Effector memory CD8-positive, alpha-beta T cell (primary cell): Measurements from ENCODE around the gene S100PBP.

ENCODE experiments used
- ATAC-seq: fragments of 150-1000 bp; cut with Tn5 transposase; replicated peaks from 2 replicates; pipeline ENCODE4 v1.10.0; 2021; ENCODE audit warnings: mild to moderate bottlenecking, moderate library complexity
- DNase-seq, 3 experiments: peaks; one replicate each; pipeline ENCODE4 v3.0.0; 2021
- H3K27ac Mint-ChIP-seq, 2 donors: one replicate each; pipeline ENCODE4 v1.8.0; 2022; ENCODE audit warnings: mild to moderate bottlenecking in 2 of 2, mixed read lengths in 2 of 2, moderate library complexity in 2 of 2
- H3K27me3 Mint-ChIP-seq, 2 donors: one replicate each; pipeline ENCODE4 v1.8.0; 2022; ENCODE audit warnings: mixed read lengths in 2 of 2
- H3K36me3 Mint-ChIP-seq: one replicate; pipeline ENCODE4 v1.8.0; 2022; ENCODE audit warnings: mild to moderate bottlenecking, moderate library complexity, mixed read lengths; ENCODE audit not compliant: insufficient read depth
- H3K4me1 Mint-ChIP-seq, 2 donors: one replicate each; pipeline ENCODE4 v1.8.0; 2022; ENCODE audit warnings: low read depth in 2 of 2, mixed read lengths in 2 of 2
- H3K4me3 Mint-ChIP-seq, 2 donors: one replicate each; pipeline ENCODE4 v1.8.0; 2022; ENCODE audit warnings: mild to moderate bottlenecking in 2 of 2, mixed read lengths in 2 of 2, moderate library complexity in 2 of 2
- H3K9me3 Mint-ChIP-seq, 2 donors: one replicate each; pipeline ENCODE4 v1.8.0; 2022; ENCODE audit warnings: mixed read lengths in 2 of 2

S100PBP gene

GRCh38 chr1:32863218-32863880, 45.9 kb downstream of the S100PBP start:
- Mint-ChIP-seq H3K36me3 (peaks cover 10% of the 10 kb centered on the region), H3K27ac (peak overlapping the region in 1 of 2 donors; percentile 72), H3K4me3 (no peak overlapping the region), H3K4me1 (peaks cover 5 to 8% of the 10 kb centered on the region in 2 donors), H3K9me3 (no peaks in the 10 kb centered on the region), H3K27me3 (no peaks in the 10 kb centered on the region)
- no peak for ATAC-seq
- DNase-seq = no peak

GRCh38 chr1:32863881-32864245, 46.4 kb downstream of the S100PBP start:
- Mint-ChIP-seq H3K36me3 (peaks cover 10% of the 10 kb centered on the region), H3K9me3 (no peaks in the 10 kb centered on the region), H3K4me3 (no peak overlapping the region), H3K27me3 (peaks cover 0 to 3% of the 10 kb centered on the region in 2 donors), H3K27ac (peak overlapping the region in 1 of 2 donors; percentile 72), H3K4me1 (peaks cover 5 to 8% of the 10 kb centered on the region in 2 donors)
- no peak for ATAC-seq
- no peak for DNase-seq

- ATAC-seq = no peak
- Mint-ChIP-seq H3K27me3 (peaks cover 6 to 9% of the 10 kb centered on the region in 2 donors), H3K9me3 (no peaks in the 10 kb centered on the region), H3K4me3 (no peak overlapping the region), H3K36me3 (peaks cover 10% of the 10 kb centered on the region), H3K27ac (peak overlapping the region in 1 of 2 donors; percentile 72), H3K4me1 (peaks cover 10 to 11% of the 10 kb centered on the region in 2 donors)
- DNase-seq = no peak
Measured at GRCh38 chr1:32864375-32865019, 47.0 kb downstream of the S100PBP start.

DNA sequence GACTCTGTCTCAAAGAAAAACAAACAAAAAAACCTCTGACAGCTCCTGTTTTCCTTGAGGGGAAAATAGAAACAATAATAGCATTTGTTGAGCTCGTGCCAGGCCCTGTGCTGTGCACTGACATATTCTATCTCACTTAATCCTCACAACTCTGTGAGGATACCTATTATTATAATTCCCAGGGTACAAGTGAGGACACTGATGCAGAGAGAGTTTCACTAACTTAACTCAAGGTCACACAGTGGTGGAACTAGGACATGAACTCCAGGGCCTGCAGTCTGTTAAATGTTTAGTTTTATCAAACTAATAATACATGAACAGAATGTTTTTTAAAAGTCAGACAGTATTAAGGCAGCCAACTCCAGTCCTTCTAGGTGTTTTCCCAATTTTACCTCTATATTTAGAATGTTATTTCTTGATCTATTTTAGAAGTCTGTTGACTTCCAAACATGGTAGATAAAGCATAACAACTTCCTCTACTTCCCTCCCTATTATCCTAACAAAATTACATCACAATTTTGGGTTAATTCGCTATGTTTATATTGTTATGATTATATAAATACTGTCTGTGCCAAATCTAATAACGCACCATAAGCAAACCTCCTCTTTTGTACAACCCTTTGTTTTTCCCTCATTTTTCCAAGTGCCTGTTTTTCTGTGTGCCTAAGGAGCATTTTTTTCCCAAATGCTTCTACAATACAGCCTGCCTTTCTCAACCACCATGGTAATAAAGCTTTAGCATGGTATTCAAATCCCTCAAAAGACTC, 48.4 kb downstream of the S100PBP start:
- DNase-seq = no peak
- no peak overlapping the region for H3K4me3 Mint-ChIP-seq
- H3K27me3 Mint-ChIP-seq = peaks cover 14 to 19% of the 10 kb centered on the region in 2 donors
- no peaks in the 10 kb centered on the region for H3K9me3 Mint-ChIP-seq
- peak overlapping the region in 1 of 2 donors; percentile 1 for H3K27ac Mint-ChIP-seq
- H3K4me1 Mint-ChIP-seq = peaks cover 16 to 18% of the 10 kb centered on the region in 2 donors
- peaks cover 10% of the 10 kb centered on the region for H3K36me3 Mint-ChIP-seq
- ATAC-seq = no peak

DNA sequence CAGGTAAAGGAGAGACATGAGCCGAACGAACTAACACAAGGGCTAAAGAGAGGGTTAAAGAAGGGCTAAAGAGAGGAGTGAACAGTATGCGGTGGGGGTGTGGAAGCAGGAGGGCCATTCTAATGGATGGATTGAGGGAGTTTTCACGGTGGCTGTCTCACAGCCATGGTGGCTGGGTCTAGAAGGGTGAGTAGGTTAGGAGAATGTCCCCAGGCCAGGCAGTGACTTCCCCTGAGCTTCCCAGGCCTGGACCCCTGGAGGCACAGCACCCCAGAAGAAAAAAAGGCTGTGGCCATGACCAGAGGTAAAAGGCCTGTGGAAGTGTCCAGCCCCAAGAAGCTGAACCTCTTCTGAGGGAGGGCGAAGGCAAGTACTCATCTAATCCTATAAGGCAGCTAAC, 49.7 kb downstream of the S100PBP start:
- H3K36me3 Mint-ChIP-seq = peaks cover 10% of the 10 kb centered on the region
- H3K27me3 Mint-ChIP-seq = peaks cover 25 to 31% of the 10 kb centered on the region in 2 donors
- ATAC-seq (no peak), DNase-seq (no peak)
- no peaks in the 10 kb centered on the region for H3K9me3 Mint-ChIP-seq
- H3K4me1 Mint-ChIP-seq = peaks cover 21 to 28% of the 10 kb centered on the region in 2 donors
- no peak overlapping the region for H3K4me3 Mint-ChIP-seq
- H3K27ac Mint-ChIP-seq = no peak overlapping the region

DNA sequence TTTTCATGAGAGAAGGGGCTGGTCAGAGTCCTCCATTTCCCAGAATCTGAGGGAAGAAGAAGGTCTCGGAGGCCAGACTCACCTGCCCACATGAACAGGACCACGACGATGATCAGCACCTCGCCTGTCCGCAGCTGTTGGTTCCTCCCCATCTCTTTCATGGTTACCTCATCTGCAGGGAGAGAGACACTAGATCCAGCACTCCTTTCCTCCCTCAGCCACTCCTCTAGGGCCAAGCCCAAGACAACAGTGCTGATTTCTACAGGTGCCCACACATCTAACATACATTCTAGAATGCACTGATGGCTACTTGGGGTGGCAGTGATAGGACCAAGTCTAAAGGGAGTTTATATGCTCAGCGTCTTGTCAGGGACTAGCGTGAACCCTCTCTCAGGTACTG, 50.2 kb downstream of the S100PBP start:
- Mint-ChIP-seq H3K9me3 (no peaks in the 10 kb centered on the region), H3K27me3 (peaks cover 28 to 36% of the 10 kb centered on the region in 2 donors), H3K36me3 (peaks cover 8% of the 10 kb centered on the region), H3K4me3 (no peak overlapping the region), H3K27ac (no peak overlapping the region), H3K4me1 (peaks cover 24 to 28% of the 10 kb centered on the region in 2 donors)
- no peak for ATAC-seq
- no peak for DNase-seq

GRCh38 chr1:32868085-32868484, 50.6 kb downstream of the S100PBP start:
- Mint-ChIP-seq H3K27me3 (peaks cover 32 to 40% of the 10 kb centered on the region in 2 donors), H3K36me3 (peaks cover 4% of the 10 kb centered on the region), H3K4me1 (peaks cover 26 to 28% of the 10 kb centered on the region in 2 donors), H3K9me3 (no peaks in the 10 kb centered on the region), H3K4me3 (no peak overlapping the region), H3K27ac (no peak overlapping the region)
- no peak for ATAC-seq
- no peak for DNase-seq

DNA sequence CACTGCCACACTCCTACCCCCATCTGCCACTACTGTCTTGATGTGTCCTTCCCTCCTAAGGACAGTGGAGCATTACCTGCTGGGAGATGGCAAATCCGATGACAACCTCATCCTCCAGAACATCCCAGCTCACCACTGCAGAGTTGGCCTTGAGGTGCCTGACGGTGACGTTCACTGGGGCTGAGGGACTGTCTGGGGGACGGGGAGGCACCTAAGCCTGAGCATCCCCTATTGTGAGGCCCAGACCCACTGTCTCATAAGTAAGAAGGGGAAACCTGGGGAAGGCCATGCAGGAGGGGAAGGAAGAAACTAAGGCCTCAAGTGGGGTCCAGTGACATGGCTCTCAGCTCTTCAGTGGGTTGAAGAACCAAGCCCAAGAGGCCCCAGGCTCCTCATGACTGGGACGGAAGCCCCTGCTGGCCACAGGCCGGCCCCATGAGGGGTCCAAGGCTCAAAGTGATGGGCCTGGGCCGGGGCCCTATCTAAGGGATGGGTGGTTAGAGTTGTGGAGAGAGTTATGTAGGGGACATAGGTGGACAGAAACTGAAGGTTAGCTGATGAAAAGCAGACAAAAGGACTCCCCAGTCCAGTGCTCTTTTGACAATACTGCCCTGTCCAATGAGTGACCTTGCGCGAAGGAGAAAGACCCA, 51.5 kb downstream of the S100PBP start:
- Mint-ChIP-seq H3K9me3 (no peaks in the 10 kb centered on the region), H3K4me1 (peaks cover 26 to 28% of the 10 kb centered on the region in 2 donors), H3K27me3 (peaks cover 35 to 41% of the 10 kb centered on the region in 2 donors), H3K27ac (peak overlapping the region in 1 of 2 donors; percentile 39), H3K36me3 (peaks cover 4% of the 10 kb centered on the region), H3K4me3 (peak overlapping the region; percentile 73 to 80)
- ATAC-seq = no peak
- DNase-seq = no peak

- Mint-ChIP-seq H3K36me3 (no peaks in the 10 kb centered on the region), H3K27ac (peak overlapping the region in 1 of 2 donors; percentile 39), H3K27me3 (peaks cover 46 to 50% of the 10 kb centered on the region in 2 donors), H3K4me1 (peaks cover 26 to 28% of the 10 kb centered on the region in 2 donors), H3K9me3 (no peaks in the 10 kb centered on the region), H3K4me3 (peak overlapping the region; percentile 73 to 80)
- DNase-seq (no peak), ATAC-seq (no peak)
Measured at GRCh38 chr1:32869923-32870614, 52.6 kb downstream of the S100PBP start.

DNA sequence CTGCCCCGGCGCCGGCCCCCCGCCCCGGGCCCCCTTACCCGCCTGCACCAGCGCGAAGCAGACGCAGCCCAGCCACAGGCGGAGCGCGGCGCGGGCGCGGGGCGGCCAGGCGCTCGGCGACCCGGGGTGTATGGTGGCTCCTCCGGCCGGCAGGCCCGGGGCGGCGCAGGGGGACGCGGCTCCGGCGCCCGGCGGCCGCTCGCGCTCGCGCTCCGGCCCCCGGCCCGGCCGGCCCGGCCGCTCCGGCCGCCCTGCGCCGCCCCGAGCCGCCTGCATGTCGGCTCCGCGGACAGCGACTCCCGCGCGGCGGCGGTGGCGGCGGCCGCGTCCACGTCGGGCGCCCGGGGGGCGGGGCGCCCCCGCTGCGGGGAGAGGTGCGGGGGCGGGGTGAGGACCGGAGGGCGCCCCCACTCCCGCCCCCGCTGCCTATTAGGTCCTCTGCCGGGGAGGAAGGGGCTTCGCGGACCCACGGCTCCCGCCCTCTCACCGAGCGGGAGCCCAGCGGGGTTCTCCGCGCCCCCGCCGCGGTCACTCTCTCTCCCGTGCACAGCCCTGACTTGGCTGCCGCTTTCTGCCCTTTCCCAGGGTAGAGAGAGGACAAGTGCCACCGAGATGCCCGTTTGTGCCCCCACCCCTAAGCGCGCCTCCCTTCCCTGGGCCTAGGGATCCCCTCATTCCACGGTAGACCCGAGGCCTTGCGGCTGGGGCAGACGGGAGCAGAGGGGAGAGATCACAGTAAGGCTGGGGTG, 53.3 kb downstream of the S100PBP start, which contains the start of gene FNDC5:
FNDC5 (minus strand) TSS at position 298 of the 749 bp plus-strand sequence.
- DNase-seq (no peak), ATAC-seq (peak; percentile 65)
- Mint-ChIP-seq H3K27me3 (peaks cover 54 to 57% of the 10 kb centered on the region in 2 donors), H3K36me3 (peaks cover 2% of the 10 kb centered on the region), H3K27ac (peak within 1 kb of the TSS in 1 of 2 donors; percentile 39), H3K9me3 (no peaks in the 10 kb centered on the region), H3K4me3 (peak within 1 kb of the TSS; percentile 73 to 80), H3K4me1 (peaks cover 28% of the 10 kb centered on the region in 2 donors)

DNA sequence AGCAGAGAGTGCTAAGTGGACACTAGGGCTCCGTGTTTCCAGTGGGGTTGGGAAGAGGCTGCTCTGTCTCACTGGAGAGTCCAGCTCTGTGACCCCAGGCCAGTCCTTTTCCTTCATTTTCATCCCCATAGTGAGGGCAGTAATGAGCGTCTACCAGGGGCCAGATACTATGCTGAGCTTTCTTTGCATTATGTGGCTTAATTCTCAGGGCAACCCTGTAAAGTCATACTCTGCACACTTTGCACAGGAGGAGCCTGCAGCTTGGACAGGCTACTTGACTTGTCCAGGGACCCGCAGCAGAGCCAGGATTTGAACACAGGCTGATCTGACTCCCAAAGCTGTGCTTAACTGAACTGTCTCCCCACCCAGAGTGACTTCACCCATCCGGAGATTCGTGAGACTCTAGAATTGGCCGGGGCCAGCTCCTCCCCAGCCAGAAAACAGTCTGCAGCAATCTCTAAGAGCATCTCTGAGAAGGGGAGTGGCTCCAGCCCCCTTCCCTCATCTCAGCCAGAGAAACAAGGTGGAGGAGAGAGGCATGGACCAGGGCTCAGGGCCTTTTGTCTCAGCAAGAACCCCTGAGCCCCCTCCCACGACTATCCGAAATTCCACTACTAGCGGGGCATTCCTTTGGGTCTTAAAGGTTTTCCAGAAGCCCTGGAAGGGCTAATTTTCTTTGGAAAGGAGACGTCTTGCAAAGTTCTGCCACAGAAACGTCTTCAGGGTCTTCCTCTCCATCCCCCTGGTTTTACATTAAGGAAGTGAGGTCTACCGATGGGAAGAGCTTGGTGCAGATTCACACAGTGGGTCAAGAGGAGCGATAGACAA, 54.1 kb downstream of the S100PBP start:
- Mint-ChIP-seq H3K36me3 (peaks cover 3% of the 10 kb centered on the region), H3K27ac (no peak overlapping the region), H3K4me3 (peak overlapping the region; percentile 67 to 74), H3K27me3 (peaks cover 57 to 65% of the 10 kb centered on the region in 2 donors), H3K9me3 (no peaks in the 10 kb centered on the region), H3K4me1 (peaks cover 29 to 30% of the 10 kb centered on the region in 2 donors)
- DNase-seq (no peak), ATAC-seq (no peak)

- Mint-ChIP-seq H3K27ac (no peak overlapping the region), H3K9me3 (no peaks in the 10 kb centered on the region), H3K27me3 (peaks cover 57 to 71% of the 10 kb centered on the region in 2 donors), H3K4me3 (peak overlapping the region in 1 of 2 donors; percentile 67), H3K36me3 (peaks cover 3% of the 10 kb centered on the region), H3K4me1 (peaks cover 30 to 31% of the 10 kb centered on the region in 2 donors)
- no peak for ATAC-seq
- DNase-seq = no peak
Measured at GRCh38 chr1:32872192-32872460, 54.7 kb downstream of the S100PBP start.
